Activated naive CD4-positive, alpha-beta T cell treated with anti-CD3 and anti-CD28 coated beads, Interleukin-2, amount 10 ng/mL, durations not matched to agents 5 hours and 36 hours (primary cell): ENCODE measurements around the gene RAB33A. TPM values are rescaled to one million over a fixed set of nuclear protein-coding genes. Genes with fewer than 3 reads are reported as not detected.

Experiments
- total RNA-seq, 2 experiments: library from RNA; stranded (reverse); gene quantifications; one replicate each; pipeline ENCODE4 v1.2.3, GENCODE V29; 2021

RAB33A gene
- 10 to 100 TPM; 21.3 to 21.8 TPM for total RNA-seq

DNA sequence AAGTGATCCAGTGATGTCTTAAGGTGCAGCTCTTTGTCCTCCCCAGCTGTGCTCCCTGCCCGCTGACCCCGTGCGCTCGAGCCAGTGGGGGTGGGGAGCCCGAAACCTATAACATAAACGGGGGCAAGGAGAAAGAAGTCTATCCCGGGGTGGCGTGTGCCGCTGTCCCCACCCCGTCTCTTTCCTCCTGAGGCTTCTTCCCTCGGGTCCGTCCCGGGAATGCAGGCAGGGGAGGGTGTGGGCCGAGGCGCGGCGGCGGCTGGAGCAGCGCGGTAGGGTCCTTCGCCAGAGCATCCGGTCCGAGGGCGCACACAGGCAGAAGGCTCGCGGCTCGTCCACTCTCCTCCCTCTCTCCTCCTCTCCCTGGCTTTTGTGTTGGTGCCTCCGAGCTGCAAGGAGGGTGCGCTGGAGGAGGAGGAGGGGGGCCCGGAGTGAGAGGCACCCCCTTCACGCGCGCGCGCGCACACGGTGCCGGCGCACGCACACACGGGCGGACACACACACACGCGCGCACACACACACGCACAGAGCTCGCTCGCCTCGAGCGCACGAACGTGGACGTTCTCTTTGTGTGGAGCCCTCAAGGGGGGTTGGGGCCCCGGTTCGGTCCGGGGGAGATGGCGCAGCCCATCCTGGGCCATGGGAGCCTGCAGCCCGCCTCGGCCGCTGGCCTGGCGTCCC, at the start of gene RAB33A:
Gene RAB33A (plus strand): TSS at position 517 of the 681 bp plus-strand sequence. CDS start 101 bp downstream, at position 618.

DNA sequence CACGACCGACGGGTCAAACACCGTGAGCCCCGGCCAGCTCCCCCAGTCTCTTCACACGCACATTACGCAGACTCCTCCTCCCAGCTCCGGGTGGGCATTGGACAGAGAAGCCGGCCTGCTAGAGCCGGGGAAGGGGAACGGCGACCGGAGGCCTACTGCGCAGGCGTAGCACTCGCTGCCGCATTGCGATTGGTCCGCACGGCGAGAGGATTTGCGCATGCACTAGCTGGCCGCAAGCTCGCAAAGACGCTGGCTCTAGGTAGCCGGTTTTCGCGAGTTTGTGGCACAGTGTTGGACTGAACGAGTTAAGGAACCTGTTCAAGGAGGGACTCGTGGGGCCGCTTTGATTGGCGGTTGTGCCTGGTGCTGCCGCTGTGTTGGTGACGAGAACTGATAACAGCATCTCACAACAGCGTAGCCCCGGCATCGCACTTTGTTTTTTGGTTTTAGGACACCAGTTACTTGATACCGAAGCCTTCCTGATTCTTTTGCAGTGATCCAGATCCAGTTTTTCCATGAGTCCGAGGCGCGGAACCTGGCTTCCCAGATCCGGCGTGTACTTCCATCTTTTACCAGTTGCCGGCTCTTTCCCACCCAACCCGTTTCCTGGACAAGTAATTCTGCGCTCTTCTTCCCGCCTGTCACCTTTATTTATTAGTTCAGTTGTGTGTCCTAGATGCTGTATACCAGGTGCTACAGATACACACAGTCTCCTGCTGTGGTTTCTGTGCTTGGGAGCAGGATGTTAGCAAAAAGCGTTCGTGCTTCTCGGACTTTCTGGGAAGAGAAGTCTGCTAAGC, 5.9 kb upstream of the RAB33A start, which contains the start of gene AIFM1:
Gene AIFM1 (minus strand): TSS at position 139 of the 800 bp plus-strand sequence. CDS start 185 bp downstream, outside the sequence.

Other genes with a start within 250 kb of the RAB33A start
- gene BCORL1, start 189.3 kb upstream of the RAB33A start, total RNA-seq, result 1 to 10 TPM; 7.1 to 7.6 TPM
- 10 to 100 TPM; 34.8 to 36.7 TPM for gene ELF4, start 61.5 kb upstream of the RAB33A start, total RNA-seq
- 10 to 100 TPM; 29.2 to 33.8 TPM for gene AIFM1, start 6.1 kb upstream of the RAB33A start, total RNA-seq
- 1 to 10 TPM; 3.8 to 5.0 TPM for gene ZNF280C, start 96.9 kb downstream of the RAB33A start, total RNA-seq
- gene SLC25A14, start 168.0 kb downstream of the RAB33A start, total RNA-seq, result 10 to 100 TPM; 11.7 to 12.9 TPM
- not detected for gene GPR119, start 213.7 kb downstream of the RAB33A start, total RNA-seq
- 10 to 100 TPM; 26.0 to 27.9 TPM for gene RBMX2, start 230.0 kb downstream of the RAB33A start, total RNA-seq